NOMO-1 treated with DMSO at 0.1 percent for 48 hours (cell line): ENCODE data around the gene ANKUB1.
"Not testable (repeated sequence)": the region's sequence is repeated elsewhere in the genome, so short reads cannot be mapped to it uniquely, and the experiment has no call there.

ENCODE experiments used
- DNase-seq: peaks from one replicate; lab custom pipeline; 2025; ENCODE audit not compliant: unreplicated experiment; lab: John Stamatoyannopoulos, UW

ANKUB1 gene, protein sequence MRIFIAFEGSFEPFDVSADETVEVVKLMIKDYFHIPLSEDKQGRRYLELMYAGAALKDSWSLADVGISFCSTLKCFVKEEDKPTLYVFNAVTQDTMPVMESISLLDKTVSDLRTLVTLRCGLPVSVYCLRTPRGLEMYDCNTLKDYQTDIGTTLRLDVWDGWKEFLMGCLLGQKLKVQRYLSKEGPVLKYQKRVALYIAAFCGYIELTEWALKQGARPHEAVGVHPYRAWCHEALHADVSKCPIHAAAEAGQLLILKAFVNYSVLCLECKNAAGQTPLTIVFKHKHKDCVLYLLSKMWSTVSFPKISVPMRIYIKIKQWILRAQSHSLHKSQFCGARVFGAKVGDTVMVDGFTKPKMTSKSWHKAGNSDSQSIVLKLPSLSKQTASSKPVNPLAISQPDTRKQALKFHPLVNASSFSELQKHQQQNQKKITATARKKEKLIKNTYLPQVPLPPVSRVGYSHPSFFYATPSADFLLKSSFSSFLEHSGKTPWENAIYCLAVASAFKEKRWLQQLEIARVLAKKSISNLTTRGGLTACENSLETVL

DNA sequence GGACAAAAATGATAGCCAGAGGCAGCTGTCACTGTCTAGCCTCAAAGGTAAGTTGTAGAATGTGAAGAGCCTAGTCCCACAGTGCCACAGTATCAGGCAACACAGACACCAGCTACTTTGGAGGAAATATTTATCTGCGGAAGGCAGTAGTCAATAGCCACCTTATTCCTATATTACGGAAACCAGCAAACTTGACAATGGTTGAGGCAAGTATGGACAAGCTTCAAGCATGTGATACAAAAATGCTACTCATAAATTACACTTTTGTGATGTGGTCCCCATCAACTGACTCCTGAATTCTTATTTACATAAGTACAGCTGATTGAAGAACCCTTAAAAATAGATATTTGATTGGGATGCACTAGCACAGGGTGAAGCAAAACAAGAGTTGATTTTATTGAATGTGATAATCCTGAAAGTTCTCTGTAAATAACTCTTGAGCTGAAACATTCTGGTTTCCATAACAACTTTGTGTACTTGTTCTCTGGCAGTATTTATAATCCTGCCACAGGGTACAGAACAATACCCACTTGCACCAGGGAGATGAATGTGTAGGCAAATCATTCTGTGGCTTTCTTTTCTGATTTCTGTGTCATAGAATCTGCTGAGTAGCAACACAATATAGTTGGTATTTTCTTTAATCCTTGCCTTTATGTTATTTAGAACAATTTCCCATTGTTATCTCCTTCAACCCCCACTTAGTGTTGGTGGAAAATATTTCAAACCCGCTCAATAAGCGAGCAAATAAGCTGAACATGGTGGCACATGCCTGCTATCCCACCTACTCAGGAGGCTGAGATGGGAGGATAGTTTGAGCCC is at the start of gene ANKUB1:
TSS of gene ANKUB1 (minus strand) at position 103 of the 819 bp plus-strand sequence. CDS start 188 bp downstream, outside the sequence.
- DNase-seq, result no peak

DNA sequence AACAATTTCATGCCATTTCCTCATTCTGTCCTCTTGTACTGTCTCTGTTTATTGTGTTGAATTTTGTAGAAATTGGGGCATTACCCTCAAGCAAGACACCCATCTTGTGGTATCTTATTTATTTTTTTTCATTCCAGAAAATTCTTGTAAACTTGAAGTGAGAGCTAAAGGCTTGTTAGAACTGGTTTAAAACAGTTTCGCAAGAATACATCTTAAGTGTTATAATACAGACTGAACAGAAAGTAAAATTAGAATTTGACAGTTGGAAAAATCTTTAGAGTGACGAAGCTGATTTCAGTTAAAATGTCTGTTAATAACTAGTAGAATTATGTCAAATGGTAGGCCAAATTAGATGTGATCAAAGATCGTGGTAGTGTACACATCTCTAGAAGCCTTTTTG is 47.5 kb upstream of the ANKUB1 start:
- DNase-seq, result peak; percentile 53

DNA sequence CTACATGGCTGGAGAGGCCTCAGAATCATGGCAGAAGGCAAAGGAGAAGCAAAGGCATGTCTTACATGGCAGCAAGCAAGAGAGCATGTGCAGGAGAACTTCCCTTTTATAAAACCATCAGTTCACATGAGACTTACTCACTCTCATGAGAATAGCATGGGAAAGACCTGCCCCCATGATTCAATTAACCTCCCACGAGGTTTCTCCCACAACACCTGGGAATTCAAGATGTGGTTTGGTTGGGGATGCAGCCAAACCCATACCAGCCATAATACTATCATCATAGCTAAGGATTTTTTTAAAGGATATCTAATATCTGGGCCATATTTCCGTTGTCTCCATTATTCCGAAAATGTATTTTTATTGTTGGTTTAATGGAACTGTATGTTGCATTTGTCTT is 47.1 kb upstream of the ANKUB1 start:
- DNase-seq, result not testable (repeated sequence)

DNA sequence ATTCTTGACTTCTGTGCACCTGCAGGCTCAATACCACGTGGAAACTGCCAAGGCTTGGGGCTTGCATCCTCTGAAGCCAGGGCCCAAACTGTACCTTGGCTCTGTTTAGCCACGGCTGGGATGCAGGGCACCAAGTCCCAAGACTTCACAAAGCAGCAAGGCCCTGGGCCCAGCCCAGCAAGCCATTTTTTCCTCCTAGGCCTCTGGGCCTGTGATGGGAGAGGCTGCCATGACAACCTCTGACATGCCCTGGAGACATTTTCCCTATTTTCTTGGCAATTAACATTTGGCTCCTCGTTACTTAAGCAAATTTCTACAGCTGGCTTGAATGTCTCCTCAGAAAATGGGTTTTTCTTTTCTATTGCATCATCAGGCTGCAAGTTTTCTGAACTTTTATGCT is 46.1 kb upstream of the ANKUB1 start:
- DNase-seq, result not testable (repeated sequence)

DNA sequence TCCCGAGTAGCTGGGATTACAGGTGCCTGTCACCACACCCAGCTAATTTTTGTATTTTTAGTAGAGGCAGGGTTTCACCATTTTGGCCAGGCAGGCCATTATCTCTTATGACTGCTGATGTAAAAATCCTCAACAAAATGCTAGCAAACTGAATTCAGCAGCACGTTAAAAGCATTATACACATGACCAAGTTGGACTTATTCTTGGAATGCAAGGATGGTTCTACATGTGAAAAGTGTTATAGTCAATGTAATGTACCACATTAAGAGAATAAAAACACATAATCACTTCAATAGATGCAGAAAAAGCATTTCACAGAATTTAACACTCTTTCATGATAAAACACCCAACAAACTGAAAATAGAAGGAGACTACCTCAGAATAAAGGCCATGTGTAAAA is 40.9 kb upstream of the ANKUB1 start:
- no peak for DNase-seq

DNA sequence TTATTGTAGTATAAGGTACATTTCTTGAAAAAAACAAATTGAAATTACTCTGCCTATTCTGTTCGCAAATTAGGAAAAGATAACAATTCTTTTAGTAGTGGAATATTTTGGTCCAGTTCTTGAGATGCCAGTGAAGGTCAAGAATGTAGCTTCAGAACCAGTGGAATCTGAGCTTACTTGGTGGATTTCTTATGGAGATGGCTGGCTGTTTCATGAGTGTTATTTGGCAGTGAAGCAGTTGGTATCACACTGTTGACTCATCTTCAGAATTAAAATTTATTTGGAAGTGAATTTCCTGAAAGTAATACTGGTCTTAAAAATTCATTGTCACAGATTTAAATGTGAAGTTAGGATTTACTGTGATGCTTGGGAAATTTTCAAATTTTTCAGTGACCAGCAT is 39.7 kb upstream of the ANKUB1 start:
- DNase-seq, result no peak

DNA sequence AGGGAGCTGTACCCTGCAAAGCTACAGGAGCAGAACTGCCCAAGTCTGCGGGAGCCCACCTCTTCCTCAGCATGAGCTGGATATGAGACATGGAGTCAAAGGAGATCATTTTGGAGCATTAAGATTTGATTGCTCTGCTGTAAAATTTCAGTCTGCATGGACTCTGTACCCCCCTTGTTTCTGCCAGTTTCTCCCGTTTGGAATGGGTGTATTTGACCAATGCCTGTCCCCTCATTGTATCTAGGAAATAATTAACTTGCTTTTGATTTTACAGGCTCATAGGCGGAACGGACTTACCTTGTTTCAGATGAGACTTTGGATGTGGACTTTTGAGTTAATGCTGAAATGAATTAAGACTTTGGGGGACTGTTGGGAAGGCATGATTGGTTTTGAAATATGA is 39.0 kb upstream of the ANKUB1 start:
- DNase-seq, result no peak

DNA sequence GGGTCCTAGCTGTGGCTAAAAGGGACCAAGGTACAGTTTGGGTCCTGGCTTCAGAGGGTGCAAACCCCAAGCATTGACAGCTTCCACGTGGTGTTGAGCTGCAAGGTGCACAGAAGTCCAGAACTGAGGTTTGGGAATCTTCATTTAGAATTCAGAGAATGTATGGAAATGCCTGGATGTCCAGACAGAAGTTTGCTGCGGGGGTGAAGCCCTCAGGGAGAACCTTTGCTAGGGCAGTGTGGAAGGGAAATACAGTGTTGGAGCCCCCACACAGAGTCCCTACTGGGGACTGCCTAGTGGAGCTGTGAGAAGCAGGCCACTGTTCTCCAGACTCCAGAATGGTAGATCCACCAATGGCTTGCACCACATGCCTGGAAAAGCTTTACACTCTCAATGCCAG is 38.5 kb upstream of the ANKUB1 start:
- DNase-seq, result no peak

DNA sequence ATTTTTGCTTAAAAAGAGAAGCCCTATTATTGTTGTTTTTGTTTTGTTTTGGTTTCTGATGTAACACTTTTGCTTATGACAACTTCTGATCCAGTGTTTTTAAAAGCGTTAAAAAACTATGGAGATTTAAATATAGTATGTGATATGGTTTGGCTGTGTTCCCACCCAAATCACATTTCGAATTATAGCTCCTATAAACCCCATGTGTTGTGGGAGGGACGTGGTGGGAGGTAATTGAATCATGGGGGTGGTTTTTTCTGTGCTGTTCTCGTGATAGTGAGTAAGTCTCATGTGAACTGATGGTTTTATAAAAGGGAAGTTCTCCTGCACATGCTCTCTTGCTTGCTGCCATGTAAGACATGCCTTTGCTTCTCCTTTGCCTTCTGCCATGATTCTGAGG is 37.3 kb upstream of the ANKUB1 start:
- DNase-seq, result not testable (repeated sequence)

DNA sequence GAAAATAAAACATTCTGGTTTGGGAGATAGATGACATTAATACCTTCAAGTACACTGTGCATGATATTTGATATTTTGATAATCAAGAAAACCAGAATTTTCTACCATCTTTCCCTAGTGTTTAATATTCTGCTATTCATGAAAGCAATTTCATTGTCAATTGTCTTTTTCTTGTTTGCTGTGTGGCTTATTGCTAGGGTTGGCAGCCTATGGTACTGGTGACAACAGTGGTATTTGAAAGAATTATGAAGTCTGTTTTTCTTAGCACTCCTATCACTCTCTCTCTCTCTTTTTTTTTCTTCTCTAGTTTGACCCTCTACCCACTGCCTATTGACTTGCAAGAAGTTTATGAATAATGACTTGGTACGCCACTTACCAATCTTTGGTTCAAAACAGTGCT is 36.0 kb upstream of the ANKUB1 start:
- DNase-seq, result no peak

DNA sequence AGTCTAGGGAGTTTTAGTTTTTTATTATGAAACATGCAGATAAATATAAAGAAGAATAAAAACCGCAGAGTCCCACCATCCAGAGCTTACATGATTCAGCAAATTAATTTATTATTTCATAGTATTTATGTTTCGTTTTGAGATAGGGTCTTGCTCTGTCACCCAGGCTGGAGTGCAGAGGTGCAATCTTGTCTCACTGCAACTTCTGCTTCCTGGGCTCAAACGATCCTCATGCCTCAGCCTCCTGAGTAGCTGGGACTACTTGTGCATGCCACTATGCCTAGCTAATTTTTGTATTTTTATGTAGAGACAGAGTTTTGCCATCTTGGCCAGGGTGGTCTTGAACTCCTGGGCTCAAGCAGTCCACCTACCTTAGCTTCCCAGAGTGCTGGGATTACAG is 34.3 kb upstream of the ANKUB1 start:
- DNase-seq, result no peak

DNA sequence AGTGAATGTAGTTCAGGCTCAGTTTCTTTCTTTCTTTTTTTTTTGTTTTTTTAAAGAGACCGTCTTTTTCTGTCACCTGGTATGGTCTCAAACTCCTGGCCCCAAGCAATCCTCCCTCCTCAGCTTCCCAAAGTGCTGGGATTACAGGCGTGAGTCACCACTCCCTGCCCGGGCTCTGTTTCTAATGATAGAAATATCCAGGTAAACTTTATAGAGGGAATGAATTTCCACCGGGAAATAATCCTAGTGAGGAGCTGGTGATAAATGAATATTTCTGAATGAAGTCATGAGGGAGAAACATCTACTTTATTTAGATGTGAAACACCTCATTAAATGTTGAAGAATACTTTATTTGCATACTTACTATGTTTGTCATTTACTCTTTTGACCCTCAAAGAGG is 27.8 kb upstream of the ANKUB1 start:
- DNase-seq, result no peak

DNA sequence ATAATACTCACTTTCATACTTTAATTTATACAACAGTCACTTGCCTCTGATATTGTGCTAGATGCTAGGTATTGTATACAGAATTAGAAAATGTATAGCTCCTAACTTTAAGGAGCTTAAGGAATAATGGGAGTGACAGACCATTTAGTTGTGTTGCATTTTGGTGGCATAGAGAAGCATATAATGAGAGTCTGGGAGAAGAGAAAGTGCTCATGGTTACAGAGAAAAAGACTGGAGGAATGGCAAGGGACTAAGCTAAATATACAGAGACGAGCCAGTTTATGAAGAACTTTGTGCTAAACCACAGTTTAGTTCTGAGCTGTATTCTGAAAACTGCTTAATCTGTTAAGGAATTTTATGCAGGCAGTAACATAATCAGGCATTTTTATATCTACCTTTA is 27.1 kb upstream of the ANKUB1 start:
- DNase-seq, result no peak

DNA sequence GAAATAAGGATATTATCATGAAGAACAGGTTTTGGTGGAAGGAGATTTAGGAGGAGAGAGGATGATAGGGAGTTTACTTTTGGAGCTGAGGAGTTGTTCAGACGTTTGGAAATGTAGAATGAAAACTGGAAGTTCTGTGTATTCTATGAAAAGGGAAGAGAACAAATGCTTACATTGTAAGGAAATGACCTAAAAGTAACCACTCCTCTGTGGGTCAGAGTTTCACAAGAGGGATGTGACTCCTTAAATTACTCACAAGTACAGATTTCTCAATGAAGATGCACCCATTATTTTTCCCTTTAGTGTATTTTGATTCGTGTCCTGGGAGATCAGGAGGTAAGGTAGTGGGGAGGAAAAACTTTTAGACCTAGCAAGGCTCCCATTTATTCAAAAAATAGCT is 24.6 kb upstream of the ANKUB1 start:
- peak; percentile 92 for DNase-seq

DNA sequence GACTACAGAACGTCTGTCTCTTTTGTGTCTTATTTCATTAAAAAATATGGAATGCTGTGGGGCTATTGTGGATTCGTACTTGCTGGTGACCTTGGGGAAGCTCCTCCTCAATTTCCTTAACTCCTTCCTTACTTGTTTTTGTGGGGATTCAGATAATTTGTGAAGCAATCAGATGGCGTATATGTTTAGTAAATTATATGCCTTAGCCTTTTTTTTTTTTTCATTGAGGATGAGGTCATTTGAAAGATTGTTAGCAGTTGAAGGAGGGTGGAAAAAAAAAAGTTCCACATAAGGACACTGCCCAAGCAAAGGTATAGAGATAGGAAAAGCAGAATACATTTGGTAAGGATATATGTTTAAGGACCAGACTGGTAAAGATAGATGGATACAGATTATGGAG is 24.0 kb upstream of the ANKUB1 start:
- DNase-seq, result no peak

DNA sequence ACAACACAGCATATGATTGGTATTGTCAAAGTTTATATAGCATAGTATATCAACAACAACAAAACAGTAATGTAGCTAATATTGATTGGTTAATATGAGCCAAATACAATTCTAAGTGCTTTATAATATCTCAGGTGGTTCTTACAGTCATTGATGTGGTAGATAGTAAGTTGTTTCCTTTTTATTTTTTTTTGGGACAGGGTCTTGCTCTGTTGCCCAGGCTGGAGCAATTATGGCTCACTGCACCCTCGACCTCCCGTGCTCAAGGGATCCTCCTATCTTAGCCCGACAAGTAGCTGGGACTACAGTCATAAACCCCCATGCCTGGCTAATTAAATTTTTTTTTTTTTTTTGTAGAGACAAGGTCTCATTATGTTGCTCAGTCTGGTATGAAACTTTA is 23.4 kb upstream of the ANKUB1 start:
- DNase-seq, result no peak

DNA sequence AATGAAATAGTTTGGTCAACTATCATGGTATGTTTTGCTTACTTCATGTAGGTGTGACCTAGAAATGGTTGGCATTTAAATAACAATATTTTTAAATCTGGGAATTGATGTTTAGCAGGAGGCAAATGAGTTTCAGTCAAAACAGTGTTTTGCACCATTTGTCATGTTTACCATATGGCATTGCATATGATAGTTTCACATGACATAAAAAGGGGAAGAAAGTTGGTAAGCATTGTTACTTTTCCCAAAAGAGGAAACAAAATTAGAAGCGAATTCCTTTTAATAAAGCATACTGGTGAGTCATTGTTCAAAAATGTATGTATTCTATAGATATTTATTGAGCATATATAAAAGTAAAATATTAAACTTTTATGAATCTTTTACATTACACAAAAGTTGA is 23.0 kb upstream of the ANKUB1 start:
- DNase-seq, result peak; percentile 88

DNA sequence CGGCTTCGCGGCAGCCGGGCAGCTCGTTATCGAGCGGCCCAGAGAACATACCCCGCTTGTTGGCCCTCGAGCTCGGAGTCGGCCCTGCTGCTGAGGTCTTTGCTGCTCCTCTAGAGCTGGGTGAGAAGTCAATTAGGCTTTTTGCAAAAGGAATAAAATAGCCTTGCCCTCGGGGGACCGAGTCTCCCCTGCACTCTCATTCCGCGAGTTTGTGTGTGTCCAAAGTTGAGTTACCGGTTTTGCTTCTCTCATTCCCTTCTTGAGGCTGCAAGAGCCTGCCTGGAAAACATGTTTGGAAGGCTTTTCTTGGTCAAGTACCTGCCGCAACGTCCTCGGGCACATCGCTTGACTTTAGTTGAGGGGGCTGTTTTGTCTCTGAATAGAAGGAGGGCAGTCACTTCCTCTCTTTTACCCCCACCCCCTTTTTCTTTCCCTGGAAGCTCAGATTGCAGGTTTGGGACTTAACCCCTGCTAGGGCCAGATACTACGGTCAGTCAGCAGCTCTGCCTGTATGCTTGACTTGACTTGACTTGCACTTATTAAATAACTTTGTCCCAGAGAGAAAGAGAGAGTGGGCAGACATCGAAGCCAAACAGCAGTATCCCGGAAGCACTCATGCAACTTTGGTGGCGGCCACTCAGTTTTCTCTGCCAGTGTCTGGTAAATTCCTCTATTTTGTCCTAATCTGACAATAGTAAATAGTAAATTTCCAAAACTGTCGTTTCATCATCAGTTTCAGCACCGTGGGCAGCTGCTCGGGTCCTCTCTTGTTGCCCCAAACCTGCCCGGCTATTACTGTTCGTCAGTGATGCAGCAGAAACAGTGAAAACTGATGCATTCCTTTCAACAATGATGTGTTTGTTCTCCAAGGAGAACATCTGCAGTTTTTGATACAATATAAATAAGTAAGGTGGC is 21.3 kb upstream of the ANKUB1 start:
- DNase-seq, result peak; percentile 30

DNA sequence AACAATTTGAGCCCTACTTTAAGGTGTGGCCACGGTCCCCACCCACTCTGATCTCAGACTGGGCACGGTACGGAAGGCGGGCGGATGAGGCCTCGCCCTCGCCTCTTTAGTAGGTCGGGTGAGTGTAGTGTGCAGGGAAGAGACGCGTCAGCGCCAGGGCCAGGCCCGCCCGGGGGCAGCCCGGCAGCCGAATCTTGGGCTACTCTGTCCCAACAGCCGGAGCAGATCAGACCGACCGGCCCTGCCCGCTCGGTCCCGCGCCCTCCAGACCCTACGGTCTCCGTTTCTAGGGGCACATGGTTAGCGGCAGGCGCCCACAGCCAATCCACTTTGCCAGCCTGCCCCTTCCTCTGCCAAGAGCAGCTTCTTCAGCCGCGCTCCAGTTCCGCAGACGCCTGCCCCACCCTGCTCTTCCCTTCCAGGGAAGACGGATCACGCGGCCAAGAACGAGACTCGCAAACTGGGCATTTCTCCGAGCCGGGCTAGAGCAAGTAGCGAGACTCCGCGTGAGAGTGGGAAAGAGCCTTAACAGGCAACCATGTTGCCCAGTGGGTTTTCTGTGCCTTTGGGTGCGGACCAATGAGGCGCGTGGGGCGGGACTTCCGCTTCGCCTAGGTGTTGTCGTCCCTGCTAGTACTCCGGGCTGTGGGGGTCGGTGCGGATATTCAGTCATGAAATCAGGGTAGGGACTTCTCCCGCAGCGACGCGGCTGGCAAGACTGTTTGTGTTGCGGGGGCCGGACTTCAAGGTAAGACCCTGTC is 20.4 kb upstream of the ANKUB1 start, which contains the start of gene RNF13:
TSS of gene RNF13 (plus strand) at position 610 of the 761 bp plus-strand sequence. CDS start 32,812 bp downstream, outside the sequence.
- peak; percentile 92 for DNase-seq

DNA sequence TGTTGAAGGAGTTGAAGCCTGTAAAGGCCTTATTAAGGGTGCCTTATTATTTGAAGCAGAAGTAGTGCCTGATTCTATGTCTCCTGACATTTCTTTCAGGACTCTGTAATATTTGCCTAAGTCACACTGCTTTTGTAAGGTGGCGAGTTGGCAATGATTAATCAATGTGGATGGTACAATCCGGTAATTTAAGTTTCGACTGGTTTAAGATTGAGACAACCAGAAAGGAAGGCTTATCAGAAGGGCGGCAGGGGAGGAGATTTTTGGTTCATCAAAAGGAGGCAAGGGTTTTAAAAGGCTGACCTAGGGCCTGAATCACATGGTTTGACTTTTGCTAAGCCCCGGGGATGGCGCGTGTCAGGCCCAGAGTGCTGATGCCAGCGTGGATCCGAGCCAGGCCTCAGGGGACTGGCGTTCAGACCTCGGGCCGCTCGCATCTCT is 19.8 kb upstream of the ANKUB1 start:
- DNase-seq, result no peak
